ENCODE results near the gene UNC5B. TPM values are rescaled to one million over a fixed set of nuclear protein-coding genes. Genes with fewer than 3 reads are reported as not detected.

The UNC5B gene
- total RNA-seq, 1 experiment from 2014 or later = 0.07 TPM

GRCh38 chr10:71334221-71334791 lies 121.9 kb downstream of the UNC5B start:
- TF ChIP-seq CTCF (IDR thresholded peaks at IDR 0.05; ENCODE audit: unreplicated experiment) = no peak
- Mint-ChIP-seq H3K9me3 (ENCODE audit: low read depth, unreplicated experiment) (no peaks in the 10 kb centered on the region), H3K36me3 (ENCODE audit: insufficient read depth, unreplicated experiment) (no peaks in the 10 kb centered on the region), H3K27me3 (ENCODE audit: unreplicated experiment) (no peaks in the 10 kb centered on the region), H3K4me3 (ENCODE audit: low read depth, unreplicated experiment) (no peak overlapping the region), H3K27ac (ENCODE audit: unreplicated experiment) (no peak overlapping the region), H3K4me1 (ENCODE audit: low read depth, unreplicated experiment) (peaks cover 16% of the 10 kb centered on the region)
- CTCF ChIA-PET = interaction anchor here (1.1 kb wide), 1 partner anchor 9 kb away, joined by 3 read pairs; no protein-coding TSS in a partner anchor
- DNase-seq = no peak
- no TSS peak for BruUV-seq (replicated peaks)
- intact Hi-C loops (cut with micrococcal nuclease; ENCODE audit: unreplicated experiment) = no loop called here

DNA sequence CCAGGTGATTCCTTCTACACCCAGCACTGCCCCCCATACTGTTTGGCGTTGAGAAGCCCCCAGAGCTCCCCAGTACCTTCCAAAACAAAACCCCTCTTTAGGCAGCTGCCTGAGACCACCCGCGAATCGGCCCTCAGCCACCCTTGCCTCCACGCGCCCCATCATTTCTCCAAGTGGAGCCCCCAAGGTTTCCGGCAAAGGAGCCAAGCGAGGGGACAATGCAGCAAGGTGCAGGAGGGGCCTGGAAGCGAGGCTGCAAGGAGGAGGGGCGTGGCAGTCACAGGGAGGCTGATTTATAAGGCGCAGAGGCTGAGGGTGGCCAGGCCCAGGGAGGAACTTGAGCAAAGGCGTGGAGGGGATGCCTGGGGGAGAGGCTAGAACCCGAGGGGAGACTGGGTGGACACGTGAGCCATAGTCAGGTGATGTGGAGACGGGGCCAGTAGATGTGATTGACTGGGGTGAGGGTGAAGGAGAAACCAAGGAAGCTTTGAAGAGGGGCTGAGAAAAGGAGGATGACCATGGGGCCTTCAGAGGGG lies 122.9 kb downstream of the UNC5B start:
- no peak overlapping the region for H3K4me3 Mint-ChIP-seq (ENCODE audit: low read depth, unreplicated experiment)
- CTCF ChIA-PET = interaction anchor here (0.6 to 1.4 kb wide), 3 partner anchors 16 to 369 kb away, joined by 3 to 4 read pairs (median 3); partner anchors contain the start of gene SLC29A3
- intact Hi-C loops (cut with micrococcal nuclease; ENCODE audit: unreplicated experiment) = no loop called here
- no peak overlapping the region for H3K27ac Mint-ChIP-seq (ENCODE audit: unreplicated experiment)
- TF ChIP-seq CTCF (IDR thresholded peaks at IDR 0.05; ENCODE audit: unreplicated experiment) = no peak
- no TSS peak for BruUV-seq (replicated peaks)
- peaks cover 26% of the 10 kb centered on the region for H3K4me1 Mint-ChIP-seq (ENCODE audit: low read depth, unreplicated experiment)
- peaks cover 5% of the 10 kb centered on the region for H3K36me3 Mint-ChIP-seq (ENCODE audit: insufficient read depth, unreplicated experiment)
- no peaks in the 10 kb centered on the region for H3K27me3 Mint-ChIP-seq (ENCODE audit: unreplicated experiment)
- DNase-seq = no peak
- no peaks in the 10 kb centered on the region for H3K9me3 Mint-ChIP-seq (ENCODE audit: low read depth, unreplicated experiment)

- no TSS peak for BruUV-seq (replicated peaks)
- CTCF ChIA-PET = interaction anchor here (1.2 to 1.4 kb wide), 2 partner anchors 11 to 17 kb away, joined by 3 read pairs; partner anchors contain the start of gene SLC29A3
- Mint-ChIP-seq H3K27ac (ENCODE audit: unreplicated experiment) (no peak overlapping the region), H3K27me3 (ENCODE audit: unreplicated experiment) (no peaks in the 10 kb centered on the region), H3K36me3 (ENCODE audit: insufficient read depth, unreplicated experiment) (peaks cover 5% of the 10 kb centered on the region), H3K4me1 (ENCODE audit: low read depth, unreplicated experiment) (peaks cover 28% of the 10 kb centered on the region), H3K4me3 (ENCODE audit: low read depth, unreplicated experiment) (no peak overlapping the region), H3K9me3 (ENCODE audit: low read depth, unreplicated experiment) (no peaks in the 10 kb centered on the region)
- no peak for DNase-seq
- TF ChIP-seq CTCF (IDR thresholded peaks at IDR 0.05; ENCODE audit: unreplicated experiment) = no peak
- intact Hi-C loops (cut with micrococcal nuclease; ENCODE audit: unreplicated experiment) = no loop called here
Measured at GRCh38 chr10:71336632-71337031, 124.3 kb downstream of the UNC5B start.

DNA sequence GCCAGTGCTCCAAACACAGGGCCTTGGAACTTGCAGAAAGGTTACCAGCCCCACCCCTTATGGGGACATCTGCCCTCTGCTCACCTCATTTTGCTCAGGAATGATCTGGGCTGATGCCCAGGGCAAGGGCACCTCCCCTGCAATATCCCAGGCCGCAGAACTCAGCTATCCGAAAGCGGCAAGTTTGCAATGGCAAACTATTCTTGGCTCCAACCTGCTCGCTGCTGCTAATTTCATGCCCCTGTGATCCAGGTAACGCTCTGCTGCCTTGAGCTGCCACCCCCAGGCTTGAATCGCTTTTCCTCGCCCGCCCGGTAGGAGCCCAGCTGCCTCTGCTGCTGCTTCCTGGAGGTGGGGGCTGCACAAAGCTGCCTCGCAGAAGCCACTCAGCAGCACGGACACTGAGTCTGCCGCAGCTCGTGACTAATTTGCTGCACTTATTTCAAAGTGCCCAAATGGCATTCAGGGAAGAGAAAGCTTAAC lies 124.9 kb downstream of the UNC5B start:
- peaks cover 5% of the 10 kb centered on the region for H3K36me3 Mint-ChIP-seq (ENCODE audit: insufficient read depth, unreplicated experiment)
- DNase-seq = no peak
- H3K27me3 Mint-ChIP-seq (ENCODE audit: unreplicated experiment) = no peaks in the 10 kb centered on the region
- TF ChIP-seq CTCF (IDR thresholded peaks at IDR 0.05; ENCODE audit: unreplicated experiment) = no peak
- H3K4me1 Mint-ChIP-seq (ENCODE audit: low read depth, unreplicated experiment) = peaks cover 34% of the 10 kb centered on the region
- H3K9me3 Mint-ChIP-seq (ENCODE audit: low read depth, unreplicated experiment) = no peaks in the 10 kb centered on the region
- intact Hi-C loops (cut with micrococcal nuclease; ENCODE audit: unreplicated experiment) = no loop called here
- CTCF ChIA-PET = interaction anchor here (1.2 kb wide), 1 partner anchor 12 kb away, joined by 3 read pairs; no protein-coding TSS in a partner anchor
- BruUV-seq (replicated peaks) = no TSS peak
- no peak overlapping the region for H3K27ac Mint-ChIP-seq (ENCODE audit: unreplicated experiment)
- no peak overlapping the region for H3K4me3 Mint-ChIP-seq (ENCODE audit: low read depth, unreplicated experiment)
